Astrocyte of the spinal cord (primary cell): ENCODE data around the gene HELZ.

Source experiments
- DNase-seq: peaks from one replicate; pipeline ENCODE4 v3.0.0; 2011; ENCODE audit warnings: low read depth, low spot score
- H3K4me3 ChIP-seq: 2 replicates; pipeline ENCODE4 v1.5.1; 2011; ENCODE audit warnings: low read depth, mild to moderate bottlenecking, low read length, moderate library complexity
- in situ Hi-C: cut with HindIII; loops from 2 replicates; pipeline ENCODE4 v1.10.0; 2017; ENCODE audit warnings: low sequenced_read_pairs
- TF ChIP-seq, protein P1 (sequence below): IDR thresholded peaks from 2 replicates; pipeline ENCODE4 v1.5.1; 2012; ENCODE audit warnings: low read depth, mild to moderate bottlenecking, low read length, inconsistent platforms

The HELZ gene

DNA sequence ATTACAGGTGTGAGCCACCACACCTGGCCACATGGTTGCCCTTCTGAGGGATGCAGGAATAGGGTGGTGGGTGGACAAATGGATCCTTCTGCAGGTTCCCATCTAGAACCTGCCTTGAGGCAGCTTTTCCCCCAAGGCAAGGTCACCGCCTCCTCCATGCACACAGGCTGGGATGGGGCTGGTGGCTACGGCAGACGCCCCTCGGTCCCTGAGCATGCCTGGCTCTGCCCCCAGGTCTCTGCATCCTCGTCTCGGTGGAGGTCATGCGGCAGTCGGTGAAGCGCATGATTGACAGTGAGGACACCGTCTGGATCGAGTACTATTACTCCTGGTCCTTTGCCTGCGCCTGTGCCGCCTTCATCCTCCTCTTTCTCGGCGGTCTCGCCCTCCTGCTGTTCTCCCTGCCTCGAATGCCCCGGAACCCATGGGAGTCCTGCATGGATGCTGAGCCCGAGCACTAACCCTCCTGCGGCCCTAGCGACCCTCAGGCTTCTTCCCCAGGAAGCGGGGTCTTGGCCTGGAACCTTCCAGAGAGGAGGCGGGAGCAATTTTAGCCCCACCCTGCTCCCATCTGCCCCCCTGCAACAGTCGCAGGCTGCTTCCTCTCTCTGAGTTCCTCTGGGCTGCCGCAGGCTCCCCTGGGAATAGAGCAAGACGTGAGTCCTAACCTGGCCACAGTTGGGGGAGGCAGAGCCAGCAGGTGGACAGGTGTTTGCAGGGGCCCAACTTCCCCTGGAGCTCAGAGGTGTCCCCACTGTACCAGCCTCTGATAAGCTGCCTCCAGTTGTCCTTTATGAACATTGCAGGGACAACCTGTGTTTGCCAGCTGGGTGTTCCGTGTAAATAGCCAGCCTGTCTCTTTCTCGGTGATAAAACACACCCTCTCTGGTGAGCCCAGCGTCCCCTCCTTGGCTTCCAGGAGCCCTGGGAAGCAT is 188.9 kb downstream of the HELZ start:
- DNase-seq, result no peak
- TF ChIP-seq, protein P1, sequence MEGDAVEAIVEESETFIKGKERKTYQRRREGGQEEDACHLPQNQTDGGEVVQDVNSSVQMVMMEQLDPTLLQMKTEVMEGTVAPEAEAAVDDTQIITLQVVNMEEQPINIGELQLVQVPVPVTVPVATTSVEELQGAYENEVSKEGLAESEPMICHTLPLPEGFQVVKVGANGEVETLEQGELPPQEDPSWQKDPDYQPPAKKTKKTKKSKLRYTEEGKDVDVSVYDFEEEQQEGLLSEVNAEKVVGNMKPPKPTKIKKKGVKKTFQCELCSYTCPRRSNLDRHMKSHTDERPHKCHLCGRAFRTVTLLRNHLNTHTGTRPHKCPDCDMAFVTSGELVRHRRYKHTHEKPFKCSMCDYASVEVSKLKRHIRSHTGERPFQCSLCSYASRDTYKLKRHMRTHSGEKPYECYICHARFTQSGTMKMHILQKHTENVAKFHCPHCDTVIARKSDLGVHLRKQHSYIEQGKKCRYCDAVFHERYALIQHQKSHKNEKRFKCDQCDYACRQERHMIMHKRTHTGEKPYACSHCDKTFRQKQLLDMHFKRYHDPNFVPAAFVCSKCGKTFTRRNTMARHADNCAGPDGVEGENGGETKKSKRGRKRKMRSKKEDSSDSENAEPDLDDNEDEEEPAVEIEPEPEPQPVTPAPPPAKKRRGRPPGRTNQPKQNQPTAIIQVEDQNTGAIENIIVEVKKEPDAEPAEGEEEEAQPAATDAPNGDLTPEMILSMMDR, result no peak
- no peak overlapping the region for H3K4me3 ChIP-seq
- in situ Hi-C loops, result no loop called here

- TF ChIP-seq, protein P1, result no peak
- in situ Hi-C loops, result no loop called here
- no peak overlapping the region for H3K4me3 ChIP-seq
- no peak for DNase-seq
Observed at GRCh38 chr17:67055041-67055443, 190.0 kb downstream of the HELZ start.

GRCh38 chr17:67054608-67055007 is 190.4 kb downstream of the HELZ start:
- DNase-seq, result no peak
- H3K4me3 ChIP-seq, result no peak overlapping the region
- TF ChIP-seq, protein P1, result no peak
- in situ Hi-C loops, result no loop called here

DNA sequence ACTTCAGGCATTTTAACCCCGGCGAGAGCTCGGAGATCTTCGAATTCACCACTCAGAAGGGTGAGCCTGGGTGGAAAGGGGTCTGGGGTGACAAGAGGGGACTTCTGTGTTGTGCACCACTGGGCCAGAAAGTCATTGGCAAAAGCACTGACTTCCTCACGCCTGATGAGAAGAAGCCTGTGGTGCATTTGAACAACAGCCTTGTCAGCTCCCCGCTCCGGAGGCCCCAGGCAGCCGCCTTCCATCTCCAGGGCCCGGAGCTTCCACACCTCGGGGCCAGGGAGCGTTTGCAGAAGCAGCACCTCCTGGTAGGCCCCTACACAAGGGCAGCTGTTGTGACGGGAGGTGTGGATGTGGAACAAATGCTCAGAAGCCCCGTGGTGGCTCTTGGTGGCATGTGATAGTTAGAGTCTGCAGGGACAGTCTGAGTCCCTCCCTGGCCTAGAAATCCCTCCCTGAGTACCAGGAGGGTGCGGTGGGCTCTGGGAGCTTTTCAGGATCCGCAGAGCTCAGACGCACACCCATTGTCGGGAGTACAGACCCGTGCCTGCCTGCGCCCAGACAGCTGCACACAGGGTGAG is 190.9 kb downstream of the HELZ start:
- TF ChIP-seq, protein P1, result no peak
- in situ Hi-C loops, result no loop called here
- no peak for DNase-seq
- no peak overlapping the region for H3K4me3 ChIP-seq

- no peak overlapping the region for H3K4me3 ChIP-seq
- in situ Hi-C loops, result no loop called here
- no peak for DNase-seq
- TF ChIP-seq, protein P1, result no peak
Observed at GRCh38 chr17:67053438-67054000, 191.5 kb downstream of the HELZ start.

DNA sequence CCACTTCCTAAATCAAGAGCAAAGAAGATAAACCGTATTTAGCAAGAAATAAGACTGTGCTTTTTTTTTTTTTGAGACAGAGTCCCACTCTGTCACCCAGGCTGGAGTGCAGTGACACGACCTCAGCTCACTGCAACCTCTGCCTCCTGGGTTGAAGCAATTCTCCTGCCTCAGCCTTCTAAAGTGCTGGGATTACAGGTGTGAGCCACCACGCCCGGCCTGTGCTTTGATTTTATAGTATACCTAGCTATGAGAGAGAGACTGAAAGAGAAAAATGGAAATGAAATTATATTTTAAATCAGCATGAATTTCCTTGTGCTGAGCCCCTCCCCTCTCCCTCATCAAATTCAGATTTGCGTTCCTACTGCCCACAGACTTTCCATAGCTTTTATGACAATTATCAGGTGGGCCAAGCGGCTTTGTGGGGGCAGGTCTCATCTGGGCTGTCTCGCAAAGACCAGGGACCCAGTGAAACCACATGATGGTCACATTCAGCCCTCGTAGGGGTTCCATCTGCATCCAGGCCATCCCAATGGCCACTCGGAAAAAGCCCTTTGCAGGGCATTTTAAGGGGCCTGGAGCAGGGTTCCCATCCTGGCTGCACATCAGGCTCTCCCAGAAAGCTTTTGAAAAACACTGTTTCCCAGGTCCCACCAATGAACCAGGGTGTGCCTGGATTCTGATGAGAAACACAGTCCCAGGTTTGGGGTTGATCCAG is 192.1 kb downstream of the HELZ start:
- no peak overlapping the region for H3K4me3 ChIP-seq
- no peak for DNase-seq
- TF ChIP-seq, protein P1, result no peak
- in situ Hi-C loops, result no loop called here
